GM23338 (cell line): ENCODE results near the gene LTBP2. TPM values are rescaled to one million over a fixed set of nuclear protein-coding genes. Genes with fewer than 3 reads are reported as not detected.
A peak's percentile ranks its signal among the peaks of the same experiment; 100 is the strongest.

Experiments used
- ATAC-seq: fragments of 200-7000 bp; cut with Tn5 transposase; 3 replicates; pipeline ENCODE4 v1.9.1; 2020
- DNase-seq: peaks from one replicate; pipeline ENCODE4 v3.0.0-alpha.2; 2015; ENCODE audit warnings: low spot score
- H2AFZ ChIP-seq: fragments of 200-600 bp; sonication (generic); 2 replicates; pipeline ENCODE4 v1.8.0; 2016; ENCODE audit warnings: antibody characterized with exemption, mild to moderate bottlenecking, moderate library complexity
- H3F3A ChIP-seq: fragments of 200-600 bp; sonication (generic); replicated peaks from 2 replicates; pipeline ENCODE4 v1.8.0; 2017; ENCODE audit warnings: antibody characterized with exemption, mixed run types, low read depth
- H3K27ac ChIP-seq: fragments of 200-600 bp; sonication (generic); 2 replicates; pipeline ENCODE4 v1.6.1; 2016; ENCODE audit warnings: low read depth
- H3K27me3 ChIP-seq: fragments of 200-600 bp; sonication (generic); 2 replicates; pipeline ENCODE4 v1.8.0; 2016; ENCODE audit warnings: mild to moderate bottlenecking, mixed run types, moderate library complexity; ENCODE audit not compliant: insufficient read depth
- H3K36me3 ChIP-seq: fragments of 200-600 bp; sonication (generic); 2 replicates; pipeline ENCODE4 v1.8.0; 2016; ENCODE audit warnings: mild to moderate bottlenecking; ENCODE audit not compliant: insufficient read depth
- H3K4me1 ChIP-seq: fragments of 200-600 bp; sonication (generic); 2 replicates; pipeline ENCODE4 v1.8.0; 2016; ENCODE audit warnings: mild to moderate bottlenecking, moderate library complexity; ENCODE audit not compliant: insufficient read depth
- H3K4me2 ChIP-seq: fragments of 200-600 bp; sonication (generic); 2 replicates; pipeline ENCODE4 v1.7.1; 2017; ENCODE audit warnings: mixed run types
- H3K4me3 ChIP-seq: fragments of 200-600 bp; sonication (generic); 2 replicates; pipeline ENCODE4 v1.6.1; 2016; ENCODE audit warnings: mixed run types
- H3K79me2 ChIP-seq: fragments of 200-600 bp; sonication (generic); replicated peaks from 2 replicates; pipeline ENCODE4 v1.8.0; 2017; ENCODE audit warnings: mild to moderate bottlenecking; ENCODE audit not compliant: insufficient read depth
- H3K9me2 ChIP-seq: fragments of 200-600 bp; sonication (generic); 2 replicates; pipeline ENCODE4 v1.8.0; 2017; ENCODE audit not compliant: insufficient read depth
- H4K20me1 ChIP-seq: fragments of 200-600 bp; sonication (generic); replicated peaks from 2 replicates; pipeline ENCODE4 v1.8.0; 2017; ENCODE audit warnings: mild to moderate bottlenecking; ENCODE audit not compliant: insufficient read depth
- H3K27ac Mint-ChIP-seq: 2 replicates; pipeline ENCODE4 v1.8.0; 2020; ENCODE audit warnings: inconsistent platforms, mild to moderate bottlenecking, moderate library complexity, mixed read lengths
- H3K27me3 Mint-ChIP-seq: 3 replicates; pipeline ENCODE4 v1.8.0; 2022; ENCODE audit warnings: low read depth, mild to moderate bottlenecking, moderate library complexity, mixed read lengths, inconsistent platforms; ENCODE audit not compliant: insufficient read depth, poor library complexity
- H3K36me3 Mint-ChIP-seq: 3 replicates; pipeline ENCODE4 v1.8.0; 2021; ENCODE audit warnings: low read depth, mild to moderate bottlenecking, inconsistent platforms, moderate library complexity, mixed read lengths
- H3K4me1 Mint-ChIP-seq: 3 replicates; pipeline ENCODE4 v1.8.0; 2020; ENCODE audit warnings: mild to moderate bottlenecking, inconsistent platforms, mixed read lengths
- H3K4me3 Mint-ChIP-seq: 3 replicates; pipeline ENCODE4 v1.8.0; 2021; ENCODE audit warnings: moderate library complexity, mild to moderate bottlenecking, inconsistent platforms, mixed read lengths
- H3K9me3 Mint-ChIP-seq: 3 replicates; pipeline ENCODE4 v1.8.0; 2020; ENCODE audit warnings: moderate library complexity, mild to moderate bottlenecking, inconsistent platforms, mixed read lengths
- CREB1 ChIP-seq: fragments of 250-450 bp; sonication (Bioruptor Pico); IDR thresholded peaks from 2 replicates; pipeline ENCODE4 v1.5.0; 2020; ENCODE audit warnings: low read depth, mild to moderate bottlenecking, moderate library complexity
- EZH2 ChIP-seq: fragments of 200-600 bp; sonication (generic); IDR thresholded peaks from one replicate; pipeline ENCODE4 v1.8.0; 2017; ENCODE audit warnings: antibody characterized with exemption, mild to moderate bottlenecking, low read depth; ENCODE audit not compliant: unreplicated experiment
- EZH2phosphoT487 ChIP-seq: fragments of 200-600 bp; sonication (generic); IDR thresholded peaks from one replicate; pipeline ENCODE4 v1.8.1; 2018; ENCODE audit warnings: antibody characterized with exemption; ENCODE audit not compliant: unreplicated experiment
- NANOG ChIP-seq: IDR thresholded peaks from 2 replicates; pipeline ENCODE4 v1.6.1; 2016; ENCODE audit warnings: antibody characterized with exemption, borderline replicate concordance
- POLR2AphosphoS5 ChIP-seq: IDR thresholded peaks from 2 replicates; pipeline ENCODE4 v1.6.1; 2016; ENCODE audit warnings: antibody characterized with exemption, low read depth
- STAT1 ChIP-seq: IDR thresholded peaks from one replicate; pipeline ENCODE4 v1.6.1; 2016; ENCODE audit warnings: antibody characterized with exemption; ENCODE audit not compliant: unreplicated experiment
- ZNF114 ChIP-seq: fragments of 250-450 bp; sonication (Bioruptor Pico); IDR thresholded peaks from 2 replicates; pipeline ENCODE4 v1.5.0; 2020; ENCODE audit warnings: mild to moderate bottlenecking, moderate library complexity
- ZNF331 ChIP-seq: fragments of 250-450 bp; sonication (Bioruptor Pico); IDR thresholded peaks from 2 replicates; pipeline ENCODE4 v1.5.0; 2020; ENCODE audit warnings: low read depth, mild to moderate bottlenecking, moderate library complexity
- polyA plus RNA-seq: library from polyadenylated mRNA; unstranded; fragments of >200 nt; fragmentation: Nextera tagmentation; extraction: Ambion mirVana; gene quantifications from 2 replicates; pipeline ENCODE4 v1.2.1, GENCODE V29; 2016
- total RNA-seq: library from RNA; depleted of rRNA; stranded (reverse); fragments of >200 nt; shearing (Covaris generic); gene quantifications from 2 replicates; pipeline ENCODE4 v1.2.3, GENCODE V29; 2014
- TF ChIP-seq, protein P1 (sequence below): IDR thresholded peaks from 2 replicates; pipeline ENCODE4 v1.6.1; 2016; ENCODE audit warnings: antibody characterized with exemption
- TF ChIP-seq, protein P2 (sequence below), 2 experiments: fragments of 200-600 bp in 1 of 2; sonication (generic) in 1 of 2; conservative IDR thresholded peaks; 2 replicates each; pipeline versions ENCODE4 v1.5.1 to v1.6.1; 2016 to 2017; ENCODE audit warnings: antibody characterized with exemption in 2 of 2, low read depth in 2 of 2, mild to moderate bottlenecking in 2 of 2, moderate library complexity in 1 of 2
- TF ChIP-seq, protein P3 (sequence below): IDR thresholded peaks from one replicate; pipeline ENCODE4 v1.6.1; 2018; ENCODE audit warnings: antibody characterized with exemption; ENCODE audit not compliant: unreplicated experiment

LTBP2 gene
- total and polyA plus RNA-seq, 2 experiments from 2014 or later: 0.27 to 0.49 TPM

DNA sequence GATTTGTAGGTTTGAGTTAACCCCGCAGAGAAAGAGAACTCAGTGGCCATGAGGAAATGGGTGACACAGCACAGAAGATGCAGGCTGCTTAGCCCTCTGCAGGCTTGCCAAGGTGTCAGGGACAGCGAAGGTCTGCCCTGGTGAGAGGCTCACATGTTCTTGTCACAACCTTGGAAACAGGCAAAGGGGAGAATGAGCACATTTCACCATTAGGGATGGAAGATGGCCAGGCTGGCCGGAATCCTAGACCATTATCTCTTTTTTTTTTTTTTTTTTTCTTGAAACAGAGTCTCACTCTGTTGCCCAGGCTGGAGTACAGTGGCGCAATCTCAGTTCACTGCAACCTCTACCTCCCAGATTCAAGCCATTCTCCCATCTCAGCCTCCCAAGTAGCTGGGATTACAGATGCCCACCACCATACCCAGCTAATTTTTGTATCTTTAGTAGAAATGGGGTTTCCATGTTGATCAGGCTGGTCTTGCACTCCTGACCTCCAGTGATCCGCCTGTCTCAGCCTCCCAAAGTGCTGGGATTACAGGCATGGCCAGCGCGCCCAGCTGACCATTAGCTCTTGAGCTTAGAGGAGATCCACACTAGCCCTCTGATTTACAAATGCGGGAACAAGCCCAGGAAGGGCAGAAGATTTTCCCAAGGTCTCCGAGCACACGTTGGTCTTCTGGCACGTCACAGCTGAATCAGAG is 34.6 kb downstream of the LTBP2 start:
- H3K27ac Mint-ChIP-seq: no peak overlapping the region
- Histone ChIP-seq H3K36me3 (no peaks in the 10 kb centered on the region), H3F3A (no peaks in the 10 kb centered on the region), H4K20me1 (no peaks in the 10 kb centered on the region), H3K27me3 (no peaks in the 10 kb centered on the region), H3K4me1 (no peaks in the 10 kb centered on the region), H3K9me2 (no peaks in the 10 kb centered on the region), H3K4me3 (no peak overlapping the region), H2AFZ (peak overlapping the region; percentile 59; the same call in 1 of the 2 replicates), H3K79me2 (no peaks in the 10 kb centered on the region), H3K4me2 (no peak overlapping the region), H3K27ac (no peak overlapping the region)
- H3K4me1 Mint-ChIP-seq: peaks cover 20% of the 10 kb centered on the region; the same call in 2 of the 3 replicates
- no peaks in the 10 kb centered on the region; the same call in 2 of the 3 replicates for H3K36me3 Mint-ChIP-seq
- peaks cover 11% of the 10 kb centered on the region for H3K27me3 Mint-ChIP-seq
- TF ChIP-seq, protein P1, sequence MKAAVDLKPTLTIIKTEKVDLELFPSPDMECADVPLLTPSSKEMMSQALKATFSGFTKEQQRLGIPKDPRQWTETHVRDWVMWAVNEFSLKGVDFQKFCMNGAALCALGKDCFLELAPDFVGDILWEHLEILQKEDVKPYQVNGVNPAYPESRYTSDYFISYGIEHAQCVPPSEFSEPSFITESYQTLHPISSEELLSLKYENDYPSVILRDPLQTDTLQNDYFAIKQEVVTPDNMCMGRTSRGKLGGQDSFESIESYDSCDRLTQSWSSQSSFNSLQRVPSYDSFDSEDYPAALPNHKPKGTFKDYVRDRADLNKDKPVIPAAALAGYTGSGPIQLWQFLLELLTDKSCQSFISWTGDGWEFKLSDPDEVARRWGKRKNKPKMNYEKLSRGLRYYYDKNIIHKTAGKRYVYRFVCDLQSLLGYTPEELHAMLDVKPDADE: no peak
- TF ChIP-seq, protein P2, sequence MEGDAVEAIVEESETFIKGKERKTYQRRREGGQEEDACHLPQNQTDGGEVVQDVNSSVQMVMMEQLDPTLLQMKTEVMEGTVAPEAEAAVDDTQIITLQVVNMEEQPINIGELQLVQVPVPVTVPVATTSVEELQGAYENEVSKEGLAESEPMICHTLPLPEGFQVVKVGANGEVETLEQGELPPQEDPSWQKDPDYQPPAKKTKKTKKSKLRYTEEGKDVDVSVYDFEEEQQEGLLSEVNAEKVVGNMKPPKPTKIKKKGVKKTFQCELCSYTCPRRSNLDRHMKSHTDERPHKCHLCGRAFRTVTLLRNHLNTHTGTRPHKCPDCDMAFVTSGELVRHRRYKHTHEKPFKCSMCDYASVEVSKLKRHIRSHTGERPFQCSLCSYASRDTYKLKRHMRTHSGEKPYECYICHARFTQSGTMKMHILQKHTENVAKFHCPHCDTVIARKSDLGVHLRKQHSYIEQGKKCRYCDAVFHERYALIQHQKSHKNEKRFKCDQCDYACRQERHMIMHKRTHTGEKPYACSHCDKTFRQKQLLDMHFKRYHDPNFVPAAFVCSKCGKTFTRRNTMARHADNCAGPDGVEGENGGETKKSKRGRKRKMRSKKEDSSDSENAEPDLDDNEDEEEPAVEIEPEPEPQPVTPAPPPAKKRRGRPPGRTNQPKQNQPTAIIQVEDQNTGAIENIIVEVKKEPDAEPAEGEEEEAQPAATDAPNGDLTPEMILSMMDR (conservative IDR thresholded peaks at IDR 0.05; ENCODE audit: low read depth in 2 of 2): no peak
- no peak for TF ChIP-seq ZNF114 (CRISPR knock-in tag)
- no peak for TF ChIP-seq NANOG
- TF ChIP-seq STAT1: no peak
- TF ChIP-seq POLR2AphosphoS5: no peak
- no peaks in the 10 kb centered on the region for H3K9me3 Mint-ChIP-seq
- DNase-seq (no peak), ATAC-seq (no peak)
- H3K4me3 Mint-ChIP-seq: no peak overlapping the region

DNA sequence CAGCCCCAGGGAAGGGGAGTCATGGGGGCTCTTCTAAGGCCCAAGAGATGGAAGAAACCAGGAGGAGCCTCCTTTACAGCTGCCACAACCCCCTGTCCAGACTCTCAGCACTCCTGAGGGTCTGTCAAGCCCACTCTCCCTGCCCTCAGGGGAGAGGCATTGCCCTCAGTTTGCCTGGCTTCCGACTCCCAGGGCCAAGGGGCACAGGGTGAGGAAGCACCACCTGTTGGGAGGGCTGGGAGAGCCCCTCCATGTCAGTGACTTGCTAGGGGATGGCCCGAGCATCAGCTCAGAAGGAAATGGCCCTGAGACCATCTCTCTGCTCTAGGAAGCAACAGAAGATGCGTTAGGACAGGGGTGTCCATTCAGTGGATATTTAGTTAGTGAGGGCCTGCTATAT is 36.1 kb downstream of the LTBP2 start:
- ATAC-seq: no peak
- H3K4me2 ChIP-seq: no peak overlapping the region
- H3K27ac Mint-ChIP-seq: no peak overlapping the region
- no peaks in the 10 kb centered on the region for H4K20me1 ChIP-seq
- no peaks in the 10 kb centered on the region for H3K4me1 ChIP-seq
- H3K36me3 Mint-ChIP-seq: no peaks in the 10 kb centered on the region; the same call in 2 of the 3 replicates
- no peak overlapping the region for H3K4me3 Mint-ChIP-seq
- no peaks in the 10 kb centered on the region for H3K27me3 ChIP-seq
- H3K9me2 ChIP-seq: no peaks in the 10 kb centered on the region
- no peak overlapping the region for H2AFZ ChIP-seq
- H3K4me1 Mint-ChIP-seq: peaks cover 24% of the 10 kb centered on the region; the same call in 2 of the 3 replicates
- no peaks in the 10 kb centered on the region for H3K9me3 Mint-ChIP-seq
- no peak for DNase-seq
- no peaks in the 10 kb centered on the region for H3K79me2 ChIP-seq
- H3K36me3 ChIP-seq: no peaks in the 10 kb centered on the region
- no peaks in the 10 kb centered on the region for H3F3A ChIP-seq
- H3K4me3 ChIP-seq: no peak overlapping the region
- no peak overlapping the region for H3K27ac ChIP-seq
- H3K27me3 Mint-ChIP-seq: peaks cover 13% of the 10 kb centered on the region
- TF ChIP-seq POLR2AphosphoS5 (no peak), EZH2phosphoT487 (no peak), NANOG (no peak), ZNF331 (CRISPR knock-in tag) (no peak), ZNF114 (CRISPR knock-in tag) (no peak), EZH2 (no peak), STAT1 (no peak), CREB1 (no peak)
- TF ChIP-seq, protein P3, sequence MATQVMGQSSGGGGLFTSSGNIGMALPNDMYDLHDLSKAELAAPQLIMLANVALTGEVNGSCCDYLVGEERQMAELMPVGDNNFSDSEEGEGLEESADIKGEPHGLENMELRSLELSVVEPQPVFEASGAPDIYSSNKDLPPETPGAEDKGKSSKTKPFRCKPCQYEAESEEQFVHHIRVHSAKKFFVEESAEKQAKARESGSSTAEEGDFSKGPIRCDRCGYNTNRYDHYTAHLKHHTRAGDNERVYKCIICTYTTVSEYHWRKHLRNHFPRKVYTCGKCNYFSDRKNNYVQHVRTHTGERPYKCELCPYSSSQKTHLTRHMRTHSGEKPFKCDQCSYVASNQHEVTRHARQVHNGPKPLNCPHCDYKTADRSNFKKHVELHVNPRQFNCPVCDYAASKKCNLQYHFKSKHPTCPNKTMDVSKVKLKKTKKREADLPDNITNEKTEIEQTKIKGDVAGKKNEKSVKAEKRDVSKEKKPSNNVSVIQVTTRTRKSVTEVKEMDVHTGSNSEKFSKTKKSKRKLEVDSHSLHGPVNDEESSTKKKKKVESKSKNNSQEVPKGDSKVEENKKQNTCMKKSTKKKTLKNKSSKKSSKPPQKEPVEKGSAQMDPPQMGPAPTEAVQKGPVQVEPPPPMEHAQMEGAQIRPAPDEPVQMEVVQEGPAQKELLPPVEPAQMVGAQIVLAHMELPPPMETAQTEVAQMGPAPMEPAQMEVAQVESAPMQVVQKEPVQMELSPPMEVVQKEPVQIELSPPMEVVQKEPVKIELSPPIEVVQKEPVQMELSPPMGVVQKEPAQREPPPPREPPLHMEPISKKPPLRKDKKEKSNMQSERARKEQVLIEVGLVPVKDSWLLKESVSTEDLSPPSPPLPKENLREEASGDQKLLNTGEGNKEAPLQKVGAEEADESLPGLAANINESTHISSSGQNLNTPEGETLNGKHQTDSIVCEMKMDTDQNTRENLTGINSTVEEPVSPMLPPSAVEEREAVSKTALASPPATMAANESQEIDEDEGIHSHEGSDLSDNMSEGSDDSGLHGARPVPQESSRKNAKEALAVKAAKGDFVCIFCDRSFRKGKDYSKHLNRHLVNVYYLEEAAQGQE: no peak
- TF ChIP-seq, protein P2 (conservative IDR thresholded peaks at IDR 0.05; ENCODE audit: low read depth in 2 of 2): no peak
- TF ChIP-seq, protein P1: no peak
